ENCODE data around the gene EVA1C. TPM values are rescaled to one million over a fixed set of nuclear protein-coding genes. Genes with fewer than 3 reads are reported as not detected.

The EVA1C gene
- total and polyA plus RNA-seq, 10 of the 15 experiments (the other 5 are each of a cell fraction or from before 2014, with no cell fraction given), result 0.13 to 0.56 (median 0.34) TPM; not detected in 7

- Histone ChIP-seq H3K36me3 (ENCODE audit: control insufficient read depth in 2 of 2, insufficient read depth in 2 of 2, low read length in 1 of 2) (no peaks in the 10 kb centered on the region), H3K4me1 (ENCODE audit: control insufficient read depth, insufficient read depth, low read length) (no peaks in the 10 kb centered on the region), H3K27me3 (replicated peaks in 1 of 2; ENCODE audit: control insufficient read depth in 2 of 2, insufficient read depth in 2 of 2, low read length in 1 of 2) (peaks cover 3 to 5% of the 10 kb centered on the region in 2 experiments; a peak in 2 of 4 replicates), H2AFZ (ENCODE audit: control insufficient read depth, low read depth, low read length) (no peak overlapping the region), H3K27ac (ENCODE audit: control insufficient read depth, insufficient read depth) (no peak overlapping the region), H3K9me3 (replicated peaks; ENCODE audit: control insufficient read depth, insufficient read depth, low read length) (no peaks in the 10 kb centered on the region), H3K9ac (ENCODE audit: control insufficient read depth, insufficient read depth, low read length) (no peak overlapping the region), H3K79me2 (ENCODE audit: control insufficient read depth, insufficient read depth, low read length) (no peaks in the 10 kb centered on the region), H3K4me2 (ENCODE audit: control insufficient read depth, insufficient read depth) (no peak overlapping the region), H4K20me1 (ENCODE audit: control insufficient read depth, insufficient read depth) (no peaks in the 10 kb centered on the region), H3K4me3 (no peak overlapping the region)
- POLR2A ChIA-PET, result no interaction called here
- CTCF ChIA-PET, result no interaction called here
- RAD21 ChIA-PET (ENCODE audit: unreplicated experiment), result no interaction called here
- 43% methylated on average over 8 of the region's 8 CpGs for WGBS (ENCODE audit: insufficient coverage, insufficient replicate concordance, low lambda C conversion rate, missing lambda C conversion rate)
- FAIRE-seq (no peak), ATAC-seq (no peak), DNase-seq (ENCODE audit: low read depth, low spot score) (no peak)
- no TSS peak for BruUV-seq (replicated peaks)
- intact Hi-C loops (cut with micrococcal nuclease; ENCODE audit: unreplicated experiment), result no loop called here
- SMC1A ChIA-PET (ENCODE audit: uncharacterized antibody, unreplicated experiment), result interaction anchor here (1.6 kb wide), 1 partner anchor 13 kb away, joined by 3 read pairs; no protein-coding TSS in a partner anchor
- TF ChIP-seq REST (IDR thresholded peaks at IDR 0.05; ENCODE audit: low read depth, low read length) (no peak), RAD21 (IDR thresholded peaks at IDR 0.05; ENCODE audit: insufficient read depth, low read depth, low read length) (0 out of 2 replicates have a peak, but pooled peaks have one; percentile 12)
- in situ Hi-C loops (cut with MboI), result no loop called here
These were observed 2.3 kb downstream of the EVA1C start for GRCh38 chr21:32414579-32415358.
